GM23338 (cell line): ENCODE results near the gene ZNF469. TPM values are rescaled to one million over a fixed set of nuclear protein-coding genes. Genes with fewer than 3 reads are reported as not detected.

ENCODE experiments used
- ATAC-seq: fragments of 200-7000 bp; cut with Tn5 transposase; 3 replicates; pipeline ENCODE4 v1.9.1; 2020
- DNase-seq: peaks from one replicate; pipeline ENCODE4 v3.0.0-alpha.2; 2015; ENCODE audit warnings: low spot score
- H2AFZ ChIP-seq: fragments of 200-600 bp; sonication (generic); 2 replicates; pipeline ENCODE4 v1.8.0; 2016; ENCODE audit warnings: antibody characterized with exemption, mild to moderate bottlenecking, moderate library complexity
- H3F3A ChIP-seq: fragments of 200-600 bp; sonication (generic); replicated peaks from 2 replicates; pipeline ENCODE4 v1.8.0; 2017; ENCODE audit warnings: antibody characterized with exemption, mixed run types, low read depth
- H3K27ac ChIP-seq: fragments of 200-600 bp; sonication (generic); 2 replicates; pipeline ENCODE4 v1.6.1; 2016; ENCODE audit warnings: low read depth
- H3K27me3 ChIP-seq: fragments of 200-600 bp; sonication (generic); 2 replicates; pipeline ENCODE4 v1.8.0; 2016; ENCODE audit warnings: mild to moderate bottlenecking, mixed run types, moderate library complexity; ENCODE audit not compliant: insufficient read depth
- H3K36me3 ChIP-seq: fragments of 200-600 bp; sonication (generic); 2 replicates; pipeline ENCODE4 v1.8.0; 2016; ENCODE audit warnings: mild to moderate bottlenecking; ENCODE audit not compliant: insufficient read depth
- H3K4me1 ChIP-seq: fragments of 200-600 bp; sonication (generic); 2 replicates; pipeline ENCODE4 v1.8.0; 2016; ENCODE audit warnings: mild to moderate bottlenecking, moderate library complexity; ENCODE audit not compliant: insufficient read depth
- H3K4me2 ChIP-seq: fragments of 200-600 bp; sonication (generic); 2 replicates; pipeline ENCODE4 v1.7.1; 2017; ENCODE audit warnings: mixed run types
- H3K4me3 ChIP-seq: fragments of 200-600 bp; sonication (generic); 2 replicates; pipeline ENCODE4 v1.6.1; 2016; ENCODE audit warnings: mixed run types
- H3K79me2 ChIP-seq: fragments of 200-600 bp; sonication (generic); replicated peaks from 2 replicates; pipeline ENCODE4 v1.8.0; 2017; ENCODE audit warnings: mild to moderate bottlenecking; ENCODE audit not compliant: insufficient read depth
- H3K9me2 ChIP-seq: fragments of 200-600 bp; sonication (generic); 2 replicates; pipeline ENCODE4 v1.8.0; 2017; ENCODE audit not compliant: insufficient read depth
- H4K20me1 ChIP-seq: fragments of 200-600 bp; sonication (generic); replicated peaks from 2 replicates; pipeline ENCODE4 v1.8.0; 2017; ENCODE audit warnings: mild to moderate bottlenecking; ENCODE audit not compliant: insufficient read depth
- H3K27ac Mint-ChIP-seq: 2 replicates; pipeline ENCODE4 v1.8.0; 2020; ENCODE audit warnings: inconsistent platforms, mild to moderate bottlenecking, moderate library complexity, mixed read lengths
- H3K27me3 Mint-ChIP-seq: 3 replicates; pipeline ENCODE4 v1.8.0; 2022; ENCODE audit warnings: low read depth, mild to moderate bottlenecking, moderate library complexity, mixed read lengths, inconsistent platforms; ENCODE audit not compliant: insufficient read depth, poor library complexity
- H3K36me3 Mint-ChIP-seq: 3 replicates; pipeline ENCODE4 v1.8.0; 2021; ENCODE audit warnings: low read depth, mild to moderate bottlenecking, inconsistent platforms, moderate library complexity, mixed read lengths
- H3K4me1 Mint-ChIP-seq: 3 replicates; pipeline ENCODE4 v1.8.0; 2020; ENCODE audit warnings: mild to moderate bottlenecking, inconsistent platforms, mixed read lengths
- H3K4me3 Mint-ChIP-seq: 3 replicates; pipeline ENCODE4 v1.8.0; 2021; ENCODE audit warnings: moderate library complexity, mild to moderate bottlenecking, inconsistent platforms, mixed read lengths
- H3K9me3 Mint-ChIP-seq: 3 replicates; pipeline ENCODE4 v1.8.0; 2020; ENCODE audit warnings: moderate library complexity, mild to moderate bottlenecking, inconsistent platforms, mixed read lengths
- CTCF ChIP-seq, 2 experiments: fragments of 200-600 bp in 1 of 2; sonication (generic) in 1 of 2; conservative IDR thresholded peaks; 2 replicates each; pipeline versions ENCODE4 v1.5.1 to v1.6.1; 2016 to 2017; ENCODE audit warnings: antibody characterized with exemption in 2 of 2, low read depth in 2 of 2, mild to moderate bottlenecking in 2 of 2, moderate library complexity in 1 of 2
- EZH2 ChIP-seq: fragments of 200-600 bp; sonication (generic); IDR thresholded peaks from one replicate; pipeline ENCODE4 v1.8.0; 2017; ENCODE audit warnings: antibody characterized with exemption, mild to moderate bottlenecking, low read depth; ENCODE audit not compliant: unreplicated experiment
- EZH2phosphoT487 ChIP-seq: fragments of 200-600 bp; sonication (generic); IDR thresholded peaks from one replicate; pipeline ENCODE4 v1.8.1; 2018; ENCODE audit warnings: antibody characterized with exemption; ENCODE audit not compliant: unreplicated experiment
- JUNB ChIP-seq: IDR thresholded peaks from one replicate; pipeline ENCODE4 v1.6.1; 2016; ENCODE audit warnings: antibody characterized with exemption; ENCODE audit not compliant: unreplicated experiment
- NANOG ChIP-seq: IDR thresholded peaks from 2 replicates; pipeline ENCODE4 v1.6.1; 2016; ENCODE audit warnings: antibody characterized with exemption, borderline replicate concordance
- POLR2AphosphoS5 ChIP-seq: IDR thresholded peaks from 2 replicates; pipeline ENCODE4 v1.6.1; 2016; ENCODE audit warnings: antibody characterized with exemption, low read depth
- ZNF114 ChIP-seq: fragments of 250-450 bp; sonication (Bioruptor Pico); IDR thresholded peaks from 2 replicates; pipeline ENCODE4 v1.5.0; 2020; ENCODE audit warnings: mild to moderate bottlenecking, moderate library complexity
- ZNF331 ChIP-seq: fragments of 250-450 bp; sonication (Bioruptor Pico); IDR thresholded peaks from 2 replicates; pipeline ENCODE4 v1.5.0; 2020; ENCODE audit warnings: low read depth, mild to moderate bottlenecking, moderate library complexity
- polyA plus RNA-seq: library from polyadenylated mRNA; unstranded; fragments of >200 nt; fragmentation: Nextera tagmentation; extraction: Ambion mirVana; gene quantifications from 2 replicates; pipeline ENCODE4 v1.2.1, GENCODE V29; 2016
- total RNA-seq: library from RNA; depleted of rRNA; stranded (reverse); fragments of >200 nt; shearing (Covaris generic); gene quantifications from 2 replicates; pipeline ENCODE4 v1.2.3, GENCODE V29; 2014
- TF ChIP-seq, protein P1 (sequence below): IDR thresholded peaks from one replicate; pipeline ENCODE4 v1.6.1; 2018; ENCODE audit warnings: antibody characterized with exemption; ENCODE audit not compliant: unreplicated experiment
- TF ChIP-seq, protein P2 (sequence below): IDR thresholded peaks from 2 replicates; pipeline ENCODE4 v1.6.1; 2016; ENCODE audit warnings: antibody characterized with exemption

ZNF469 gene
- total and polyA plus RNA-seq, 2 experiments from 2014 or later = 0.23 to 1.9 TPM

GRCh38 chr16:88355093-88355388 lies 27.7 kb upstream of the ZNF469 start:
- Mint-ChIP-seq H3K4me1 (peaks cover 9% of the 10 kb centered on the region; the same call in 2 of the 3 replicates), H3K27ac (no peak overlapping the region), H3K36me3 (no peaks in the 10 kb centered on the region), H3K4me3 (no peak overlapping the region), H3K27me3 (peaks cover 3% of the 10 kb centered on the region), H3K9me3 (peaks cover 3% of the 10 kb centered on the region; the same call in 1 of the 3 replicates)
- DNase-seq = no peak
- Histone ChIP-seq H3K27ac (no peak overlapping the region), H3K79me2 (no peaks in the 10 kb centered on the region), H3K4me3 (no peak overlapping the region), H2AFZ (no peak overlapping the region), H3K4me2 (no peak overlapping the region), H3K36me3 (no peaks in the 10 kb centered on the region), H3K9me2 (no peaks in the 10 kb centered on the region), H3K27me3 (no peaks in the 10 kb centered on the region), H4K20me1 (no peaks in the 10 kb centered on the region), H3F3A (no peaks in the 10 kb centered on the region), H3K4me1 (0 out of 2 replicates have a peak, but pooled peaks cover 11% of the 10 kb centered on the region)
- ATAC-seq = no peak
- TF ChIP-seq ZNF331 (no peak), POLR2AphosphoS5 (no peak), EZH2phosphoT487 (no peak), JUNB (no peak), ZNF114 (CRISPR knock-in tag) (no peak), EZH2 (no peak), NANOG (no peak)
- TF ChIP-seq, protein P1, sequence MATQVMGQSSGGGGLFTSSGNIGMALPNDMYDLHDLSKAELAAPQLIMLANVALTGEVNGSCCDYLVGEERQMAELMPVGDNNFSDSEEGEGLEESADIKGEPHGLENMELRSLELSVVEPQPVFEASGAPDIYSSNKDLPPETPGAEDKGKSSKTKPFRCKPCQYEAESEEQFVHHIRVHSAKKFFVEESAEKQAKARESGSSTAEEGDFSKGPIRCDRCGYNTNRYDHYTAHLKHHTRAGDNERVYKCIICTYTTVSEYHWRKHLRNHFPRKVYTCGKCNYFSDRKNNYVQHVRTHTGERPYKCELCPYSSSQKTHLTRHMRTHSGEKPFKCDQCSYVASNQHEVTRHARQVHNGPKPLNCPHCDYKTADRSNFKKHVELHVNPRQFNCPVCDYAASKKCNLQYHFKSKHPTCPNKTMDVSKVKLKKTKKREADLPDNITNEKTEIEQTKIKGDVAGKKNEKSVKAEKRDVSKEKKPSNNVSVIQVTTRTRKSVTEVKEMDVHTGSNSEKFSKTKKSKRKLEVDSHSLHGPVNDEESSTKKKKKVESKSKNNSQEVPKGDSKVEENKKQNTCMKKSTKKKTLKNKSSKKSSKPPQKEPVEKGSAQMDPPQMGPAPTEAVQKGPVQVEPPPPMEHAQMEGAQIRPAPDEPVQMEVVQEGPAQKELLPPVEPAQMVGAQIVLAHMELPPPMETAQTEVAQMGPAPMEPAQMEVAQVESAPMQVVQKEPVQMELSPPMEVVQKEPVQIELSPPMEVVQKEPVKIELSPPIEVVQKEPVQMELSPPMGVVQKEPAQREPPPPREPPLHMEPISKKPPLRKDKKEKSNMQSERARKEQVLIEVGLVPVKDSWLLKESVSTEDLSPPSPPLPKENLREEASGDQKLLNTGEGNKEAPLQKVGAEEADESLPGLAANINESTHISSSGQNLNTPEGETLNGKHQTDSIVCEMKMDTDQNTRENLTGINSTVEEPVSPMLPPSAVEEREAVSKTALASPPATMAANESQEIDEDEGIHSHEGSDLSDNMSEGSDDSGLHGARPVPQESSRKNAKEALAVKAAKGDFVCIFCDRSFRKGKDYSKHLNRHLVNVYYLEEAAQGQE = no peak

- Histone ChIP-seq H4K20me1 (no peaks in the 10 kb centered on the region), H3F3A (no peaks in the 10 kb centered on the region), H3K4me3 (no peak overlapping the region), H3K79me2 (no peaks in the 10 kb centered on the region), H3K4me1 (0 out of 2 replicates have a peak, but pooled peaks cover 11% of the 10 kb centered on the region), H3K27ac (no peak overlapping the region), H3K9me2 (no peaks in the 10 kb centered on the region), H3K36me3 (no peaks in the 10 kb centered on the region), H3K27me3 (no peaks in the 10 kb centered on the region), H2AFZ (no peak overlapping the region), H3K4me2 (no peak overlapping the region)
- H3K4me1 Mint-ChIP-seq = peaks cover 9% of the 10 kb centered on the region; the same call in 2 of the 3 replicates
- H3K27me3 Mint-ChIP-seq = peaks cover 3% of the 10 kb centered on the region
- H3K9me3 Mint-ChIP-seq = peaks cover 8% of the 10 kb centered on the region; the same call in 2 of the 3 replicates
- H3K4me3 Mint-ChIP-seq = no peak overlapping the region
- DNase-seq = no peak
- no peaks in the 10 kb centered on the region for H3K36me3 Mint-ChIP-seq
- H3K27ac Mint-ChIP-seq = no peak overlapping the region
- ATAC-seq = no peak
- TF ChIP-seq POLR2AphosphoS5 (no peak), ZNF331 (no peak), CTCF (conservative IDR thresholded peaks at IDR 0.05; ENCODE audit: low read depth in 2 of 2) (no peak)
- TF ChIP-seq, protein P2, sequence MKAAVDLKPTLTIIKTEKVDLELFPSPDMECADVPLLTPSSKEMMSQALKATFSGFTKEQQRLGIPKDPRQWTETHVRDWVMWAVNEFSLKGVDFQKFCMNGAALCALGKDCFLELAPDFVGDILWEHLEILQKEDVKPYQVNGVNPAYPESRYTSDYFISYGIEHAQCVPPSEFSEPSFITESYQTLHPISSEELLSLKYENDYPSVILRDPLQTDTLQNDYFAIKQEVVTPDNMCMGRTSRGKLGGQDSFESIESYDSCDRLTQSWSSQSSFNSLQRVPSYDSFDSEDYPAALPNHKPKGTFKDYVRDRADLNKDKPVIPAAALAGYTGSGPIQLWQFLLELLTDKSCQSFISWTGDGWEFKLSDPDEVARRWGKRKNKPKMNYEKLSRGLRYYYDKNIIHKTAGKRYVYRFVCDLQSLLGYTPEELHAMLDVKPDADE = no peak
Observed at GRCh38 chr16:88355389-88356123, 27.2 kb upstream of the ZNF469 start.
